HEK293T (cell line): ENCODE data around the gene CHRM4.
A peak's percentile ranks its signal among the peaks of the same experiment; 100 is the strongest.

Experiments
- CTCF ChIA-PET: fragments of 350-600 bp; formaldehyde crosslinking; extraction: SDS; loops from one replicate; lab custom pipeline; 2021; ENCODE audit warnings: antibody characterized with exemption, inconsistent platforms; lab: Yijun Ruan, JAX
- POLR2A ChIA-PET: fragments of 350-600 bp; formaldehyde crosslinking; extraction: SDS; loops from one replicate; lab custom pipeline; 2020; ENCODE audit warnings: antibody characterized with exemption, inconsistent platforms; lab: Yijun Ruan, JAX
- DNase-seq: peaks from one replicate; pipeline ENCODE4 v3.0.0; 2012; ENCODE audit warnings: mixed read lengths; ENCODE audit errors: extremely low spot score
- ARNT ChIP-seq: fragments of 450-650 bp; IDR thresholded peaks from 2 replicates; pipeline ENCODE4 v1.6.1; 2017; ENCODE audit warnings: mild to moderate bottlenecking
- BHLHE40 ChIP-seq: fragments of 450-650 bp; IDR thresholded peaks from 2 replicates; pipeline ENCODE4 v1.6.1; 2016; ENCODE audit warnings: mild to moderate bottlenecking, moderate library complexity, borderline replicate concordance
- CTBP1 ChIP-seq: fragments of 450-650 bp; IDR thresholded peaks from 2 replicates; pipeline ENCODE4 v1.6.1; 2016; ENCODE audit warnings: borderline replicate concordance
- ELF4 ChIP-seq: fragments of 450-650 bp; IDR thresholded peaks from 2 replicates; pipeline ENCODE4 v1.6.1; 2017; ENCODE audit warnings: antibody characterized with exemption
- FOXA1 ChIP-seq: fragments of 450-650 bp; IDR thresholded peaks from 2 replicates; pipeline ENCODE4 v1.6.1; 2016; ENCODE audit warnings: mild to moderate bottlenecking
- FOXK2 ChIP-seq: fragments of 450-650 bp; IDR thresholded peaks from 2 replicates; pipeline ENCODE4 v1.6.1; 2016; ENCODE audit warnings: mild to moderate bottlenecking
- FOXM1 ChIP-seq: fragments of 450-650 bp; IDR thresholded peaks from 2 replicates; pipeline ENCODE4 v1.6.1; 2017; ENCODE audit warnings: mild to moderate bottlenecking, borderline replicate concordance
- HDGF ChIP-seq: fragments of 450-650 bp; IDR thresholded peaks from 2 replicates; pipeline ENCODE4 v1.6.1; 2017; ENCODE audit warnings: antibody characterized with exemption, borderline replicate concordance
- L3MBTL2 ChIP-seq: fragments of 450-650 bp; conservative IDR thresholded peaks from 2 replicates; pipeline ENCODE4 v1.6.1; 2016; ENCODE audit warnings: mild to moderate bottlenecking
- LEF1 ChIP-seq: fragments of 450-650 bp; IDR thresholded peaks from 2 replicates; pipeline ENCODE4 v1.6.1; 2017; ENCODE audit warnings: mild to moderate bottlenecking, borderline replicate concordance
- NFRKB ChIP-seq: fragments of 450-650 bp; IDR thresholded peaks from 2 replicates; pipeline ENCODE4 v1.6.1; 2016; ENCODE audit warnings: mild to moderate bottlenecking, moderate library complexity
- SP1 ChIP-seq: fragments of 450-650 bp; IDR thresholded peaks from 2 replicates; pipeline ENCODE4 v1.6.1; 2017
- SUZ12 ChIP-seq: fragments of 450-650 bp; IDR thresholded peaks from 2 replicates; pipeline ENCODE4 v1.6.1; 2016; ENCODE audit warnings: mild to moderate bottlenecking
- TARDBP ChIP-seq: fragments of 450-650 bp; IDR thresholded peaks from 2 replicates; pipeline ENCODE4 v1.6.1; 2016
- ZNF384 ChIP-seq: fragments of 450-650 bp; IDR thresholded peaks from 2 replicates; pipeline ENCODE4 v1.6.1; 2016
- TF ChIP-seq, protein P1 (sequence below): fragments of 450-650 bp; IDR thresholded peaks from 2 replicates; pipeline ENCODE4 v1.6.1; 2016

CHRM4 gene

DNA sequence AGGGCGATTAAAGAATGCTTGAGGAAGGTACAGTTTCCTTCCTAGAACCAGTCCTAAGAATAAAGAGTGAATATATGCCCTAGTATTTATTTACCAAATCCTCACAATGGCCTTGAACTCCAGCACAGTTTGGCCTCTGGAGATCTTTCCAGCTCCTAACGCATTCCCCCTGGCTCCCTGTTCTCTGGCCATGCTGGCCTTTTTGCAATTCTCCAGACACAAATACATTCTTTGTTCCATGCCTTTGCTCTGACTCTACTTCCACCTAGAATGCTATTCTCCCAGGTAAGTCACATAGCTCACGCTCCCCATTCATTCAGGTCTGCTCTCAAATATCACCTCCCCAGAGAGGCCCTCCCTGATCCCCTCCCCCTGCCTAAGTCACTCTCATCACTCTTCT, 48.1 kb downstream of the CHRM4 start:
- DNase-seq, result no peak
- TF ChIP-seq CTBP1 (no peak), ZNF384 (no peak), BHLHE40 (no peak), L3MBTL2 (no peak), FOXM1 (no peak), SP1 (no peak), TARDBP (no peak), LEF1 (no peak), HDGF (no peak), FOXK2 (no peak), ELF4 (no peak)
- TF ChIP-seq, protein P1, sequence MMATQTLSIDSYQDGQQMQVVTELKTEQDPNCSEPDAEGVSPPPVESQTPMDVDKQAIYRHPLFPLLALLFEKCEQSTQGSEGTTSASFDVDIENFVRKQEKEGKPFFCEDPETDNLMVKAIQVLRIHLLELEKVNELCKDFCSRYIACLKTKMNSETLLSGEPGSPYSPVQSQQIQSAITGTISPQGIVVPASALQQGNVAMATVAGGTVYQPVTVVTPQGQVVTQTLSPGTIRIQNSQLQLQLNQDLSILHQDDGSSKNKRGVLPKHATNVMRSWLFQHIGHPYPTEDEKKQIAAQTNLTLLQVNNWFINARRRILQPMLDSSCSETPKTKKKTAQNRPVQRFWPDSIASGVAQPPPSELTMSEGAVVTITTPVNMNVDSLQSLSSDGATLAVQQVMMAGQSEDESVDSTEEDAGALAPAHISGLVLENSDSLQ, result no peak
- CTCF ChIA-PET, result interaction anchor here (0.9 to 2.4 kb wide), 3 partner anchors 9 to 46 kb away, joined by 3 to 12 read pairs (median 3); no protein-coding TSS in a partner anchor
- POLR2A ChIA-PET, result interaction anchor here (1.5 kb wide), 1 partner anchor 100 kb away, joined by 7 read pairs; no protein-coding TSS in a partner anchor

DNA sequence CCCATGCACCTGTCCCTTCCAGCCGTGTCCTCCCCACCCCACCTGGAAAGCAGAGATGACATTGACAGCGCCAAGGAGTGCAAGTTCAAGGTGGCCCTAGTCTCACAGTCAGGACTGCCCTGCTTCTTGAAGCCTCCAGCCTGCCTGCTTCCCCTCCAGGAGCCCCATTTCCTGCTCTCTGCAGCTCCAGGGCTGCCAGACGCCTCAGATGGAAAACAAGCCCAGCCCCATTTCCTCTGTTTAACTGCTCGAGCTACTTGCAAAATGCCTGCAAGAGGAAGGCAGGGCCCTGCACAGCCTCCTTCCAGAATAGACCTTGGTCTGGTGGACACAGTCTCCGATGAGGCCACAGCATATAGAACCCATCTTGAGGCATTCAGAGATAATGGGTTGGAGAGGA, 49.3 kb downstream of the CHRM4 start:
- DNase-seq, result no peak
- CTCF ChIA-PET, result interaction anchor here (2.4 kb wide), 1 partner anchor 10 kb away, joined by 12 read pairs; no protein-coding TSS in a partner anchor
- POLR2A ChIA-PET, result no interaction called here
- TF ChIP-seq, protein P1, result no peak
- no peak for TF ChIP-seq NFRKB
- TF ChIP-seq HDGF, result no peak
- no peak for TF ChIP-seq SUZ12
- TF ChIP-seq L3MBTL2, result no peak
- no peak for TF ChIP-seq ZNF384
- TF ChIP-seq ARNT, result no peak
- no peak for TF ChIP-seq TARDBP
- no peak for TF ChIP-seq CTBP1
- no peak for TF ChIP-seq FOXM1
- TF ChIP-seq SP1, result no peak
- no peak for TF ChIP-seq FOXK2
- no peak for TF ChIP-seq BHLHE40
- TF ChIP-seq ELF4, result no peak
- no peak for TF ChIP-seq FOXA1
- no peak for TF ChIP-seq LEF1

DNA sequence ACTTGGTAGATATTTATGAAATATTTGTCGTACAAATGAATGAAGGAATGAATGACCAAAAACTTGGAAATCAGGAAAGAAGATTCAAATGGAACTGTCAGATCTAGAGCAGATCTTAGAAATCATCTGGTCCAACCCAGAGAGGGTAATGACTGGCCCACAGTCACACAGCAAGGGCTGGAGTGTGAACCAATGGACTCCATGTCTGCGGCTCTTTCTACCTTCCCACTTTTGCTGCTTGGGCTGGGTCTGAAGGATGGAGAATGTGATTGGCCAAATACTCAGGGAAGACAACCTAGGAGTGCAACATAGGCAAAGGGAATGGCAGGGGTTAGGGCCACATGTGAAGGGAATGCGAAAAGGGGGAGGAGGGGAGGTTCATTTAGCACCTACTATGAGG, 50.1 kb downstream of the CHRM4 start:
- no peak for DNase-seq
- TF ChIP-seq TARDBP (no peak), ZNF384 (no peak), FOXM1 (no peak)
- POLR2A ChIA-PET, result interaction anchor here (3.5 kb wide), 1 partner anchor 98 kb away, joined by 11 read pairs; no protein-coding TSS in a partner anchor
- CTCF ChIA-PET, result no interaction called here

DNA sequence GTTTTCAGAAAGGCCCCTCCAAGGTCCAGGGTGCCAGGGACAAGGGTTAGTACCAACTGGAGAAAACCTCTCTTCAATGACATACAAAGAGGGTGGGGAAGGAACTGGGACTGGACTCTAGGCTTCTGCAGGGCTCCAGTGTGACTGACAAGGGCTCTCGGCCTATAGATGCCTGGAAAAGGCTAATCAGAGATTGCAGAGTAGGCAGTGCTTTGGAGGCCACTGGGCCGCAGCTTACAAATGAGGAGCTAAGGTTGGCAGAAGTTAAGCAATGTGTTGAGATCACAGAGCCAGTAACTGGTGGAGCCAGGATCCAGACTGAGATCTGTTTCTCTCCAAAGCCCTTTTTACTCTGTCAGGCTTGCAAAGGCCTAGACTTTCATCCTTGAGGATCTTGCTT, 51.8 kb downstream of the CHRM4 start:
- CTCF ChIA-PET, result no interaction called here
- POLR2A ChIA-PET, result interaction anchor here (3.5 kb wide), 1 partner anchor 96 kb away, joined by 11 read pairs; no protein-coding TSS in a partner anchor
- no peak for DNase-seq
- TF ChIP-seq HDGF, result no peak
- TF ChIP-seq FOXA1, result no peak
- TF ChIP-seq L3MBTL2, result no peak
- TF ChIP-seq, protein P1, result 0 out of 2 replicates have a peak, but pooled peaks have one; percentile 43

DNA sequence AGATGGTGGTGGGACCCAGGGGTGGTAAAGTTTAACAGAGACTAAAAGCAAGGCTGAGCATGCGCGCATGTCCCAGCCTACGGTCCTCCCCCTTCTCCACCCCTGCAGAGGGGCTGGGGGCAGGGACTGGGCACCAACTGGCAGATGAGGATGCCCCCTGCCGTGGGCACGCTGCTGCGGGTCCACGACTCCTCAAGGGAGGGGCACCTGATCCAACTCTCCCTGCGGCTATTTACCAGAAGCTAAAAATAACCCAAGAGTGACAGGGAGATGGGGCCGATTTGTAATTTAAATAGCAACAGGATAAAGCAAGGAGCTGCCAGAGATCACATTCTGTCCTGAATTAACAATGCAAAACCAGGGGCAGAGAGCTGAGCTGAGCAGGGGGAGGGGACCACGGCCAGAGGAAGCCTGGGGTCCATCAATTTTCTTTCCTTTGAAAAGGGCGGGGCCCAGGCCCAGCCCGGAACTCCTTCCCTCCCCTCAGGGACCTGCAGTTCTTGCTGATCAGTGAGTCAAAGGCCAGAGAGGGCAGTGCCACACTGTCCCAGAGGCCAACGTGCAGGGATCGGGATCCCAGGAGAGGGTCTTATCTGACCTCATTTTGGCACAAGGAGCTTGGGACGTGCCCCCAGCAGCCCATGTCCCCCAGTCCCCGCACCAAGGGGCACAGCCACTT, 52.4 kb downstream of the CHRM4 start:
- TF ChIP-seq, protein P1, result peak; percentile 60
- no peak for TF ChIP-seq TARDBP
- POLR2A ChIA-PET, result interaction anchor here (1.0 to 3.5 kb wide), 3 partner anchors 9 to 96 kb away, joined by 3 to 11 read pairs (median 7); no protein-coding TSS in a partner anchor
- no peak for DNase-seq
- CTCF ChIA-PET, result interaction anchor here (0.6 to 1.3 kb wide), 3 partner anchors 8 to 202 kb away, joined by 3 to 4 read pairs (median 3); partner anchors contain the start of gene DGKZ

DNA sequence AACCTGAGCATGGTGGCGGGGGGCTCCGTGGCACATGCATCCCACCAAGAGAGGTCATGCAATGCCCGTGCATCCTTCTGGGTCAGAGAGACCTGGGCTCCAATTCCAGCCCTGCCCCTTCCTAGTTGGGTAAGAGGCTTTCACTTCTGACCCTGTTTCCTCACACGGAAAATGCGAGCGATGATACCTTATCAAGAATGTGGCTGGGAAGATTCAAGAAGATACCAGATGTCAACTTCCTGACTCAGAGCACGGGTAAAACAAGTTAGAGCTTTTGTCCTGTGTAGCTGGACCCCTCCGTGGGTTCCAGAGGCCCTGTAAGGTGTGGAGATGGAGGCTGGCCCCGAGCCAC, 53.0 kb downstream of the CHRM4 start:
- no peak for DNase-seq
- ChIA-PET CTCF (interaction anchor here (0.8 to 1.3 kb wide), 2 partner anchors 9 to 14 kb away, joined by 3 to 4 read pairs; partner anchors contain the start of gene DGKZ), POLR2A (interaction anchor here (1.0 to 3.5 kb wide), 3 partner anchors 9 to 95 kb away, joined by 3 to 11 read pairs (median 7); no protein-coding TSS in a partner anchor)
- no peak for TF ChIP-seq BHLHE40
- no peak for TF ChIP-seq LEF1
- TF ChIP-seq L3MBTL2, result no peak
- no peak for TF ChIP-seq FOXM1
